ENCODE data around the gene DSCAM.

The DSCAM gene

DNA sequence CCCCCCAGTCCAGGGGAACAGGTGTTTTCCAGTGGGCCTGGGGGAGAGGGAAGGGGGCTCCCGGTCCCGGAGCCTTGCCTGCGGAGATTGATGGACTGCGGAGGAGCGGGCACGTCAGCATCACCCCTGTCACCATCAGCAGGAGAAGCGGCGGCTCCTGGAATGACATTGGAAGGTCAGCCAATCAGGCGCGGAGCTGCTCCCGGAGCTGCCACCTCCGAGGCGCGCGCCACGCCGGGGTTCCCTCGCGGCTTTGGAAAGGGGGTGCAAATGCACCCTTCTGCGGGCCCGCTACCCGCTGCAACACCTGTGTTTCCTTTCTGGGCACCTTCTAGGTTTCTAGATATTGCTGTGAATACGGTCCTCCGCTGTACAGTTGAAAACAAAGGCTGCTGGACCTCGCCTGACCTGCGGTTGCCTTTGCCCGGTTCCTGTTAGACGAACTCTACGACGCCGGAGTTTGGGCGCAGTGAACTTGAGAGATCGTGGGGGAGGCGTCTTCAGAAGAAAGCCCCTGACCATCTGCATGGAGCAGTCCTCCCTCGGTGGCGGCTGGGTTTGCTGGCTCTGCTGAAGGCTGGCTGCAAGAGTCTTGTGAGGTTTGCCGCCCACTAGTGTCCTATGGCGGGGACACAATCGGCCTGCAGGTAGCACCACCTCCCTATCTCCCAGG lies 5.3 kb downstream of the DSCAM start:
- Histone ChIP-seq H3K9me3 (no peaks in the 10 kb centered on the region), H3K4me2 (no peak overlapping the region), H3K36me3 (no peaks in the 10 kb centered on the region), H4K20me1 (no peaks in the 10 kb centered on the region), H3K27ac (no peak overlapping the region), H3K4me1 (no peaks in the 10 kb centered on the region), H3K9ac (no peak overlapping the region), H3K27me3 (no peaks in the 10 kb centered on the region), H3K4me3 (no peak overlapping the region)
- no peak for TF ChIP-seq Cebpa-rat (IDR thresholded peaks at IDR 0.05)

DNA sequence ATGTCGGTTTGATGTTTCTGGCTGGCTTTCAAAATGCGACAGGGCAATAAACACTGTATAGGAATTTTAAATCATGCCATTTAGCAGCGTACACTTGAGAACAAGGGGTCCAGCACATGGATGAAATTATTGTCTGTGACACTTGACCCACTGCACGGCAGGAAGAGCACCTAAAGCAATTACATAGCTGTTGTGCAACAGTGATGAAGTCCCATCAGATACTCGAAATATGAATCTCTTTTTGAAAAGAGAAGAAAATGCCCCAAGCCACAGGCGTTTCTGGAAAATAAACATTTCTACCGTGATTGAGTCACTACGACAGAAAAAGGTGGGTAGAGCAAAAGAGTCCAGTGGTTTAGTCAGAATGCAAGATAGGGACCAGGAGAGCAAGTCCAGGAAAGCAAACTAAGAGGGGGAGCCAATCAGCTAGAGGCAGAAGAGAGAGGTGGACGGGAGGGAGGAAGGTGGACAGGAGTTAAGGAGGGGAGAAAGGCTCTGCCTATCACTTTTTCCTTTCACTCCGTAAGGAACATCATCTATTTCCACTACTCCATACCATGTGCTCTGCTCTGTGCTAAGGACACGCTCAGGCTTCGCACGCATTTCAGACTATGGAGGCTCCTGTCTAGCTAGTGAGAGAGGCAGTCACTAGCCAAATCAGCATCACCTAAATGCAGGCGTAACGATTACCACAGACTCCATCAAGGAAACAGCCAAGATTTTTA lies 6.4 kb downstream of the DSCAM start:
- no peaks in the 10 kb centered on the region for H3K36me3 ChIP-seq
- no peaks in the 10 kb centered on the region for H4K20me1 ChIP-seq
- no peaks in the 10 kb centered on the region for H3K9me3 ChIP-seq
- H3K4me3 ChIP-seq: no peak overlapping the region
- no peak for TF ChIP-seq Cebpa-rat (IDR thresholded peaks at IDR 0.05)
- no peak overlapping the region for H3K27ac ChIP-seq
- no peak overlapping the region for H3K9ac ChIP-seq
- no peaks in the 10 kb centered on the region for H3K4me1 ChIP-seq
- no peak overlapping the region for H3K4me2 ChIP-seq
- H3K27me3 ChIP-seq: no peaks in the 10 kb centered on the region

DNA sequence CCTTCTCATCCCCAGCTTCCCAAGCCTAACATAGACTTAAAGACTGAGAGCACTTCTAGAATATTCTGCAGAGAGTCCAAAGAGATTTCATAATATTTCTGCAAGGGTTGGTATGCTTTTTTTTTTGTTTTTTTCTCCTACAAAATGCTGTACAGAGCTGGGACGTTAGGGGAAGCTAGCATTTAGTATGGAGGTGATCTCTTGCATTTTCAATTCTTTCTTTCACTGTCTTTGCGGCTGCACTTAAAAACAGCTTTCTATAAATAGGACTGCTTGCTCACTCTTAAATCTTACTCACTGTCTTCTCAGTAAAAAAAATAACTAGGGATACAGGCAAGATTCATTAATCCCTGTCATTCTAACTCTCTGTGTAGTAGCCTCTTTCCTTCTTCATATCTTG lies 7.4 kb downstream of the DSCAM start:
- Histone ChIP-seq H4K20me1 (no peaks in the 10 kb centered on the region), H3K9me3 (no peaks in the 10 kb centered on the region), H3K4me1 (no peaks in the 10 kb centered on the region), H3K36me3 (no peaks in the 10 kb centered on the region), H3K4me2 (no peak overlapping the region), H3K27me3 (no peaks in the 10 kb centered on the region), H3K4me3 (no peak overlapping the region), H3K9ac (no peak overlapping the region), H3K27ac (no peak overlapping the region)
- TF ChIP-seq Cebpa-rat (IDR thresholded peaks at IDR 0.05): no peak

DNA sequence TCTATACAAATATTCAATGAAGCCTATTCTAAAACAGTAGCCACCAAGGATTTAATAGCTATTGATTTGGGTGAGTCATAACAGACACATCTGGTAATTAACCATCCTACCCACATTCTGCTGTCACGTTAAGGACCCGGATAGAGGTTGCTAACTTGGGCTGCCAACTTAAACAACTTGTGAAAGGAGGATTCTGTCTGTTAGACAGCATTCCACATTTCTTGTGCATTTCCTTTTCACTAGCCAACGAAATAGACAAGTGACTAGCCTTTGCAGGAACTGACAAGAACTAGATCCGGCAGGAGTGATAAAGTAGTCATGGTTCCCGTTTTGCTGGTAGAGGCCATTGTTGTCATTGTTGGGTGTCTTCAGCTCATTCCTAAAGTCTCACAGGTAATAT lies 9.5 kb downstream of the DSCAM start:
- no peaks in the 10 kb centered on the region for H4K20me1 ChIP-seq

DNA sequence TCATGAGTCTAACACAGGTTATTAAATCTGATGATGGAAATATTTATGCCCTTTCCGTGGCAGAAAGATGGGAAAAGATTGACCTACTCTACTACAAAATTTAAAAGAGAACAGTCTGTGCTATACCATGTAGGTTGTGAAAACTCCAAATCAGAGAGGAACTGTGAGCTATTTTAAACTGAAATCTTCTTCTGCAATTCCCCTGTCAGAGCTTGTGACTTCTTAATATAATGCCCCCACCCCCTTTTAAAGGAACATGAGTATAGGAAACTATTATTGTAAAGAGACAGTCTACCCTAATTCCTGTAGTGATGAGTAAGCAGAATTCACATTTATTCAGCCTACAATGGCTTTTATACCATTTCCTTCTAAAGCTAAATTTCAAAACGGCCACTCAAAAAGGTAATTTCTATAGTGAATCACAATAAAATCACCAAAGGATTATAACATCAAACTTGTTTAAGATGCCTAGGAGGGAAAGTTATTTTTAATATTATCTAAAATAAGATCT lies 11.7 kb downstream of the DSCAM start:
- no peaks in the 10 kb centered on the region for H3K9me3 ChIP-seq
- no peak for TF ChIP-seq Cebpa-rat (IDR thresholded peaks at IDR 0.05)
- H4K20me1 ChIP-seq: no peaks in the 10 kb centered on the region
- H3K36me3 ChIP-seq: no peaks in the 10 kb centered on the region
- no peak overlapping the region for H3K27ac ChIP-seq
- H3K9ac ChIP-seq: no peak overlapping the region
- no peak overlapping the region for H3K4me2 ChIP-seq
- H3K4me3 ChIP-seq: no peak overlapping the region
- H3K27me3 ChIP-seq: no peaks in the 10 kb centered on the region
- no peaks in the 10 kb centered on the region for H3K4me1 ChIP-seq

More for the DNA sequence above, 9.5 kb downstream of the DSCAM start:
- H3K27ac ChIP-seq: no peak overlapping the region
- H3K4me2 ChIP-seq: no peak overlapping the region
- H3K9me3 ChIP-seq: no peaks in the 10 kb centered on the region
- H3K4me3 ChIP-seq: no peak overlapping the region
- no peak for TF ChIP-seq Cebpa-rat (IDR thresholded peaks at IDR 0.05)
- no peak overlapping the region for H3K9ac ChIP-seq
- H3K36me3 ChIP-seq: no peaks in the 10 kb centered on the region
- no peaks in the 10 kb centered on the region for H3K27me3 ChIP-seq
- no peaks in the 10 kb centered on the region for H3K4me1 ChIP-seq

DNA sequence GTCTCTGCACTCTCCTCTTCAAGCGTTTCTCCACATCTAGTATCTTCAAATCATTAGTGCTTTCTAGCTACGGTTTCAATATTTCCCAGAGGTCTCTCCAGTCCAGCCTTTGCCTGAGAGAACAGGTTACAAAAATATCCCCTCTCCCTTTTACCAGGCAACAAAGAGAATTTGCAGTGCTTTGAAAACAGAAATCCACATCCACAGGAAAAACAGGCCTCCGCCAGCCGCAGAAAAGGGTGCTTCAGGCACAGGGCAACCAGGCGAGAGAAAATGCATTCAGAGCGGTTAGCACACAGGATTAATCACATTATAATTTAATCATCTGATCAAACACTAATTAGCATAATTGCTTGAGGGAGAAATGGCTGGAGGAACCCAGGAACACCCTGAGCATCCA lies 13.8 kb downstream of the DSCAM start:
- no peak overlapping the region for H3K4me3 ChIP-seq
- H3K4me1 ChIP-seq: no peaks in the 10 kb centered on the region
- H3K36me3 ChIP-seq: no peaks in the 10 kb centered on the region
- no peaks in the 10 kb centered on the region for H4K20me1 ChIP-seq
- no peak overlapping the region for H3K4me2 ChIP-seq
- H3K27ac ChIP-seq: no peak overlapping the region
- H3K9ac ChIP-seq: no peak overlapping the region
- no peaks in the 10 kb centered on the region for H3K9me3 ChIP-seq
- TF ChIP-seq Cebpa-rat (IDR thresholded peaks at IDR 0.05): no peak
- no peaks in the 10 kb centered on the region for H3K27me3 ChIP-seq

DNA sequence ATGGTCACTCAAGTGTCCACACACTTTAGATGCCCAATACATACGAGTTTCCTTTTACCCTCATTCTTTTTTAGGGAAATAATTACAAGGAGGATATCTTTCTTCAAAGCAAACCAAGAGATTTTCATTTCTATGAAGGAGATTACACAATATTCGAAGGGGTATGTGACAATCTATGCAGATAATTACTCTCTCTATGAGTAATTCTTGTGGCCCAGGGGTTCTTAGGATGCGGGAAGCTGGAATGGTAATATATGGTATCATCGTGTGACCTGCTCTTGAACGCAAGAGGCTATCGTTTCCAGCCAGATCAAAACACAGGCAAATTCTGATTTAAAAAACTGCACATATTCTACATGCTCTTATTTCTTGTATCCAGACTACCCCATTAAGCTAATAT lies 14.6 kb downstream of the DSCAM start:
- TF ChIP-seq Cebpa-rat (IDR thresholded peaks at IDR 0.05): no peak
- Histone ChIP-seq H3K27ac (no peak overlapping the region), H3K36me3 (no peaks in the 10 kb centered on the region), H3K4me3 (no peak overlapping the region), H4K20me1 (no peaks in the 10 kb centered on the region), H3K4me2 (no peak overlapping the region), H3K27me3 (no peaks in the 10 kb centered on the region), H3K4me1 (no peaks in the 10 kb centered on the region), H3K9ac (no peak overlapping the region), H3K9me3 (no peaks in the 10 kb centered on the region)

DNA sequence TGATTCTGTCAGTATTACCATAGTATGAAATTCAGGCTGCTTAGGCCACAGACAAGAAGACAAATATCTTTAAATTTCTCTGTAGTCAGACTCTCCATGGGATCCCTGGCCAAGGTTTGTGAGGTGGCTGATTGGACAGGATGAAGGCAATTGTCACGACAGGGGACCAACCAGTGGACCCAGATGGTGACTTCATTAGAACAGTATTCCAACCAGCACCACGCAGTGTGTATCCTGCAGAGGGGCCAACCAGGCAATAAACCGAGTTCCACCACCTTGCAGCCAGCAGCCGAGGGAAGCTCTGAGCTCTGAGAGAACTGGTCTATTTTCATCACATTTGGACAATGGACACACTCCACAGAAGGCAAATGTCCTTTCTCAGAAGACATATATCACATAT lies 16.1 kb downstream of the DSCAM start:
- Histone ChIP-seq H3K4me2 (no peak overlapping the region), H3K27ac (no peak overlapping the region), H3K9ac (no peak overlapping the region), H3K36me3 (no peaks in the 10 kb centered on the region), H4K20me1 (no peaks in the 10 kb centered on the region), H3K9me3 (no peaks in the 10 kb centered on the region), H3K27me3 (no peaks in the 10 kb centered on the region), H3K4me1 (no peaks in the 10 kb centered on the region), H3K4me3 (no peak overlapping the region)
- TF ChIP-seq Cebpa-rat (IDR thresholded peaks at IDR 0.05): no peak

DNA sequence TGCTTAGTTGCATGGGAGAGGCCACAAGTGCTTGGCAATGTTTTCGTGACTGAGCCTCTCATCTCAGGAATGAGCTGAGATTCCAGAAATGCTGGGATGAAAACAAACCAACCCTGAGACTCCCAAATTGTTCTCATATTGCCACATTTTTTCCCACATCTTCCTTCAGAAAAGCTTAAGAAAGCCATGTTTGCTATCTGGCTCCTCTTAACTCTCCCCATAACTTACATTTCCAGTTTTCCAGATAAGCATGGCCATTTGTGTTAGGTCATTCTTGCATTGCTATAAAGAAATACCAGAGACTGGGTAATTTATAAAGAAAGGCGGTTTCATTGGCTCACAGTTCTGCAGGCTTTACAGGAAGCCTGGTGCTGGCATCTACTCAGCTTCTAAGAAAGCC lies 17.2 kb downstream of the DSCAM start:
- H3K4me1 ChIP-seq: no peaks in the 10 kb centered on the region
- H4K20me1 ChIP-seq: no peaks in the 10 kb centered on the region
- no peak overlapping the region for H3K4me3 ChIP-seq
- no peak for TF ChIP-seq Cebpa-rat (IDR thresholded peaks at IDR 0.05)
- no peaks in the 10 kb centered on the region for H3K27me3 ChIP-seq
- no peak overlapping the region for H3K9ac ChIP-seq
- no peaks in the 10 kb centered on the region for H3K9me3 ChIP-seq
- no peak overlapping the region for H3K27ac ChIP-seq
- no peaks in the 10 kb centered on the region for H3K36me3 ChIP-seq
- no peak overlapping the region for H3K4me2 ChIP-seq

DNA sequence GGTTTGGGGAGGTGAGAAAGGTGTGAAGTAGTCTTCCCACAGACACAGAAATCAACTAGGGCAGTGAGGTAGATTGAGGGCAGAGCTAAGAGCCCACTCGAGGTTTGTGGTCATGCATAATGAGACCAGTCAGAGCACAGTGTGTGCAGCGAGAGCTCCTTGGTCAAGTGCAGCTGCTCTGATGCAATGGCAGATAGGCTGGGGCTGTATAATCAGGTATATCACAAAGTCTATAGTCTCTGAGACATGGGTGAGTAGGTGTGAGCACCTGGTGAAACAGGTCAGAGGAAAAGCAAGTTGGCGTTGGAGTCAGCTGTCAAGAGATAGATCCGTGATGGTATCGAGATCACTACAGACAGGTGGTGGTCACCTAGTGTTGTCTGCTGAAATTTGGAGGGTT lies 17.6 kb downstream of the DSCAM start:
- no peak overlapping the region for H3K4me2 ChIP-seq
- H3K4me3 ChIP-seq: no peak overlapping the region
- H3K36me3 ChIP-seq: no peaks in the 10 kb centered on the region
- H3K9ac ChIP-seq: no peak overlapping the region
- no peak overlapping the region for H3K27ac ChIP-seq
- H3K27me3 ChIP-seq: no peaks in the 10 kb centered on the region
- TF ChIP-seq Cebpa-rat (IDR thresholded peaks at IDR 0.05): no peak
- no peaks in the 10 kb centered on the region for H3K4me1 ChIP-seq
- no peaks in the 10 kb centered on the region for H3K9me3 ChIP-seq
- H4K20me1 ChIP-seq: no peaks in the 10 kb centered on the region

Data from BLaER1 (cell line).